Measurements from ENCODE around the gene GALNT10. TPM values are rescaled to one million over a fixed set of nuclear protein-coding genes. Genes with fewer than 3 reads are reported as not detected.

GALNT10 gene
- total and polyA plus RNA-seq, 10 of the 15 experiments (the other 5 are each of a cell fraction or from before 2014, with no cell fraction given), result 3.9 to 35.4 (median 15.5) TPM

GRCh38 chr5:154401355-154401754 lies 210.8 kb downstream of the GALNT10 start (continued):
- TF ChIP-seq ATF3 (IDR thresholded peaks at IDR 0.05; ENCODE audit: borderline replicate concordance, extremely low read depth, low read depth, low read length), result no peak
- TF ChIP-seq ATF7 (IDR thresholded peaks at IDR 0.05; ENCODE audit: low read depth), result no peak
- no peak for TF ChIP-seq SMARCA5 (IDR thresholded peaks at IDR 0.05)

GRCh38 chr5:154401931-154402330 lies 211.4 kb downstream of the GALNT10 start:
- Histone ChIP-seq H3K4me3 (no peak overlapping the region), H3K9me3 (replicated peaks; ENCODE audit: control insufficient read depth, insufficient read depth, low read length) (no peaks in the 10 kb centered on the region), H3K4me1 (ENCODE audit: control insufficient read depth, insufficient read depth, low read length) (peaks cover 4% of the 10 kb centered on the region; the same call in 1 of the 2 replicates), H3K27ac (ENCODE audit: control insufficient read depth, insufficient read depth) (no peak overlapping the region), H3K4me2 (ENCODE audit: control insufficient read depth, insufficient read depth) (no peak overlapping the region), H3K36me3 (ENCODE audit: control insufficient read depth in 2 of 2, insufficient read depth in 2 of 2, low read length in 1 of 2) (peaks cover 0 to 3% of the 10 kb centered on the region in 2 experiments; a peak in 2 of 4 replicates), H2AFZ (ENCODE audit: control insufficient read depth, low read depth, low read length) (no peak overlapping the region), H3K9ac (ENCODE audit: control insufficient read depth, insufficient read depth, low read length) (no peak overlapping the region), H4K20me1 (ENCODE audit: control insufficient read depth, insufficient read depth) (no peaks in the 10 kb centered on the region), H3K27me3 (replicated peaks in 1 of 2; ENCODE audit: control insufficient read depth in 2 of 2, insufficient read depth in 2 of 2, low read length in 1 of 2) (no peaks in the 10 kb centered on the region), H3K79me2 (ENCODE audit: control insufficient read depth, insufficient read depth, low read length) (no peaks in the 10 kb centered on the region)
- no TSS peak for BruUV-seq (replicated peaks)
- POLR2A ChIA-PET, result no interaction called here
- in situ Hi-C loops (cut with MboI) (loop anchor here (5.0 kb wide), 2 partner anchors 215 to 330 kb away; no protein-coding TSS in a partner anchor), intact Hi-C loops (cut with micrococcal nuclease; ENCODE audit: unreplicated experiment) (no loop called here)
- ATAC-seq (no peak), DNase-seq (ENCODE audit: low read depth, low spot score) (no peak), FAIRE-seq (no peak)
- TF ChIP-seq CHD2 (IDR thresholded peaks at IDR 0.05; ENCODE audit: borderline replicate concordance, low read depth, low read length) (no peak), CHD4 (IDR thresholded peaks at IDR 0.05) (no peak), RELB (IDR thresholded peaks at IDR 0.05; ENCODE audit: low read depth) (no peak), HCFC1 (IDR thresholded peaks at IDR 0.05; ENCODE audit: low read length) (no peak)
- CTCF ChIA-PET, result interaction anchor here (0.8 kb wide), 1 partner anchor 330 kb away, joined by 4 read pairs; no protein-coding TSS in a partner anchor
- SMC1A ChIA-PET (ENCODE audit: uncharacterized antibody, unreplicated experiment), result interaction anchor here (0.5 kb wide), 1 partner anchor 24 kb away, joined by 3 read pairs; no protein-coding TSS in a partner anchor
- WGBS (ENCODE audit: insufficient coverage, insufficient replicate concordance, low lambda C conversion rate, missing lambda C conversion rate), result 98% methylated on average over 9 of the region's 9 CpGs
- RAD21 ChIA-PET (ENCODE audit: unreplicated experiment), result interaction anchor here (0.8 kb wide), 1 partner anchor 330 kb away, joined by 3 read pairs; no protein-coding TSS in a partner anchor
